Osteoblast (primary cell): Measurements from ENCODE around the gene POGZ. TPM values are rescaled to one million over a fixed set of nuclear protein-coding genes. Genes with fewer than 3 reads are reported as not detected.
"Not testable (repeated sequence)": the region's sequence is repeated elsewhere in the genome, so short reads cannot be mapped to it uniquely, and the experiment has no call there.

Source experiments
- DNase-seq: peaks from one replicate; pipeline ENCODE4 v3.0.0; 2011; ENCODE audit warnings: low spot score, mixed read lengths; ENCODE audit not compliant: insufficient read length; ENCODE audit errors: missing footprints
- H2AFZ ChIP-seq: 2 replicates; pipeline ENCODE4 v1.6.0; 2011; ENCODE audit warnings: mild to moderate bottlenecking, low read length
- H3K27ac ChIP-seq: 2 replicates; pipeline ENCODE4 v1.5.1; 2011; ENCODE audit warnings: mild to moderate bottlenecking, low read depth, low read length, moderate library complexity
- H3K27me3 ChIP-seq: 2 replicates; pipeline ENCODE4 v1.6.0; 2012; ENCODE audit warnings: mild to moderate bottlenecking, control low read depth, inconsistent platforms, low read length, moderate library complexity; ENCODE audit not compliant: insufficient read depth
- H3K36me3 ChIP-seq: 2 replicates; pipeline ENCODE4 v1.5.1; 2011; ENCODE audit warnings: mild to moderate bottlenecking, low read length, control low read depth, moderate library complexity; ENCODE audit not compliant: insufficient read depth
- H3K4me1 ChIP-seq: 2 replicates; pipeline ENCODE4 v1.5.1; 2011; ENCODE audit warnings: mild to moderate bottlenecking, low read length, control low read depth, moderate library complexity; ENCODE audit not compliant: insufficient read depth
- H3K4me2 ChIP-seq: 2 replicates; pipeline ENCODE4 v1.6.0; 2011; ENCODE audit warnings: mild to moderate bottlenecking, low read length; ENCODE audit not compliant: insufficient read depth
- H3K4me3 ChIP-seq: fragments of 200-600 bp; sonication (generic); 3 replicates; pipeline ENCODE4 v1.5.1; 2012; ENCODE audit warnings: mild to moderate bottlenecking, low read length, inconsistent platforms; ENCODE audit not compliant: insufficient read depth
- H3K79me2 ChIP-seq: 2 replicates; pipeline ENCODE4 v1.6.0; 2012; ENCODE audit warnings: mild to moderate bottlenecking, low read length, control low read depth, inconsistent platforms; ENCODE audit not compliant: insufficient read depth
- H3K9me3 ChIP-seq: 2 replicates; pipeline ENCODE4 v1.5.1; 2011; ENCODE audit warnings: low read depth, low read length, control low read depth
- H4K20me1 ChIP-seq: 2 replicates; pipeline ENCODE4 v1.6.0; 2012; ENCODE audit warnings: mild to moderate bottlenecking, low read length, control low read depth; ENCODE audit not compliant: insufficient read depth
- total RNA-seq: library from RNA; depleted of rRNA; stranded (reverse); fragments of >200 nt; gene quantifications from 2 replicates; pipeline ENCODE4 v1.2.3, GENCODE V29; 2012
- TF ChIP-seq, protein P1 (sequence below): IDR thresholded peaks from 2 replicates; pipeline ENCODE4 v1.5.1; 2011; ENCODE audit warnings: mild to moderate bottlenecking, low read depth, low read length, moderate library complexity; ENCODE audit errors: extremely low read depth

Gene POGZ
- total RNA-seq, 1 donor, result 26.8 TPM

GRCh38 chr1:151444783-151445177, 14.5 kb downstream of the POGZ start:
- TF ChIP-seq, protein P1, sequence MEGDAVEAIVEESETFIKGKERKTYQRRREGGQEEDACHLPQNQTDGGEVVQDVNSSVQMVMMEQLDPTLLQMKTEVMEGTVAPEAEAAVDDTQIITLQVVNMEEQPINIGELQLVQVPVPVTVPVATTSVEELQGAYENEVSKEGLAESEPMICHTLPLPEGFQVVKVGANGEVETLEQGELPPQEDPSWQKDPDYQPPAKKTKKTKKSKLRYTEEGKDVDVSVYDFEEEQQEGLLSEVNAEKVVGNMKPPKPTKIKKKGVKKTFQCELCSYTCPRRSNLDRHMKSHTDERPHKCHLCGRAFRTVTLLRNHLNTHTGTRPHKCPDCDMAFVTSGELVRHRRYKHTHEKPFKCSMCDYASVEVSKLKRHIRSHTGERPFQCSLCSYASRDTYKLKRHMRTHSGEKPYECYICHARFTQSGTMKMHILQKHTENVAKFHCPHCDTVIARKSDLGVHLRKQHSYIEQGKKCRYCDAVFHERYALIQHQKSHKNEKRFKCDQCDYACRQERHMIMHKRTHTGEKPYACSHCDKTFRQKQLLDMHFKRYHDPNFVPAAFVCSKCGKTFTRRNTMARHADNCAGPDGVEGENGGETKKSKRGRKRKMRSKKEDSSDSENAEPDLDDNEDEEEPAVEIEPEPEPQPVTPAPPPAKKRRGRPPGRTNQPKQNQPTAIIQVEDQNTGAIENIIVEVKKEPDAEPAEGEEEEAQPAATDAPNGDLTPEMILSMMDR, result no peak
- Histone ChIP-seq H2AFZ (no peak overlapping the region), H3K27me3 (no peaks in the 10 kb centered on the region), H3K9me3 (no peaks in the 10 kb centered on the region), H3K79me2 (peaks cover 96% of the 10 kb centered on the region), H3K4me1 (peaks cover 14% of the 10 kb centered on the region), H3K4me3 (no peak overlapping the region), H3K27ac (peak overlapping the region; percentile 25), H3K4me2 (peak overlapping the region; percentile 51), H3K36me3 (peaks cover 20% of the 10 kb centered on the region), H4K20me1 (peaks cover 43% of the 10 kb centered on the region)
- DNase-seq, result no peak

DNA sequence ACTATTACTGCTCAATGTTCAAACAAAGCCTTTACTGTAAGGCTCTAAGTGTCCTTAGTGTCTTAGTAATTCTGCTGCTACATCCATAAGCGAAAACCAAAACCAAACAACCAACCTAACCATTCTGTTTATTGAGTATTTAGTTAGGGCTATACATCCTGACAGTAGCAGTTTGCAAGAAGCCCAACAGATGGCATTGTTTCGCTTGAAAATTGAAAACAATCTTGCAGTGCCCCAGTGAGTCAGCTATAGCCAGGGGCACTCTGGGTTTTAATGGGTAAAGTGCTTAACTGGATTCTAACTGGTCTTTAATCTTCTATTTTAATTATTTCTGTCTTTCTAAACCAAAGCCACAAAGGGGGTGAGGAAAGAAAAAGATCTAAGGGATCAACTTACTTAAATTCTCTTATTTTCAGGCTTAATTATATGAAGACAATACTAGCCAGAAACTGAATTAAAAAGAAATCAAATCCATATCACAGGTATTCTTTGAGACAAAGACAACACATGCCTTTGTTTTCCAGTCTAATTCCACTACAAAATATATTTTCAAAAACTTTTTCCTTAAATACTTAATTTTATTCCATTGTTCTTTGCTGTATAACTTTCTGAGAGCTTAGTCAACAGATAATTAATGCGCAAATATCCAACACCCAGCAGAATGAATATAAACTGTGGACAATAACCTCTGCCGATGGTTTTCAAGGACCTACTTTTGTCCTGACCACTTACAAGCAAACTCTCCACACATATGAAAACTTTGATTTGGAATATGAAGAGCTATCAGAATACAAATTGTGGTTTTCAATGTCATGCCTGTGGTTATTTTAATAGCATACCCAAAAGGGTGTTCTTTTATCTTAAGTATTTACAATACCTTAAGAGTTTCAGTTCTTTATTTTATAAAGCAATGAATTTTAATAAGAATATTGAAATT, 15.2 kb downstream of the POGZ start:
- peak overlapping the region; percentile 51 for H3K4me2 ChIP-seq

DNA sequence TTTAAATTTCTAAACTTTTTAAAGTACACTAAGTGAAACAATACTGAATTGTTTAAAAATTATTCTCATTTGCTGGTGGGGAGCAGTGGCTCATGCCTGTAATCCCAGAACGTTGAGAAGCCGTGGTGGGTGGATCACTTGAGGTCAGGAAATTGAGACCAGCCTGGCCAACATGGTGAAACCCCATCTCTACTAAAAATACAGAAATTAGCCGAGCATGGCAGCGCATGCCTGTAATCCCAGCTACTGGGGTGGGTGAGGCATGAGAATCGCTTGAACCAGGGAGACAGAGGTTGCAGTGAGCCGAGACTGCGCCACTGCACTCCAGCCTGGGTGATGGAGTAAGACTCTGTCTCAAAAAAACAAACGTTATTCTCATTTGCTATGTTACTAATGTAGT, 21.9 kb downstream of the POGZ start:
- H3K79me2 ChIP-seq, result peaks cover 95% of the 10 kb centered on the region
- H3K9me3 ChIP-seq, H3K27me3 ChIP-seq, H3K27ac ChIP-seq, H3K4me3 ChIP-seq, H3K4me2 ChIP-seq, DNase-seq: not testable (repeated sequence)
- peaks cover 15% of the 10 kb centered on the region for H3K36me3 ChIP-seq
- H3K4me1 ChIP-seq, result peaks cover 10% of the 10 kb centered on the region
- H4K20me1 ChIP-seq, result peaks cover 34% of the 10 kb centered on the region
- peak overlapping the region; percentile 6 for H2AFZ ChIP-seq

More for the DNA sequence above, 15.2 kb downstream of the POGZ start:
- H3K4me1 ChIP-seq, result peaks cover 14% of the 10 kb centered on the region
- H2AFZ ChIP-seq, result no peak overlapping the region
- peak overlapping the region; percentile 25 for H3K27ac ChIP-seq
- peak; percentile 94 for DNase-seq
- TF ChIP-seq, protein P1, result peak; percentile 82
- peaks cover 42% of the 10 kb centered on the region for H4K20me1 ChIP-seq
- peaks cover 96% of the 10 kb centered on the region for H3K79me2 ChIP-seq
- H3K4me3 ChIP-seq, result no peak overlapping the region
- peaks cover 20% of the 10 kb centered on the region for H3K36me3 ChIP-seq
- no peaks in the 10 kb centered on the region for H3K9me3 ChIP-seq
- no peaks in the 10 kb centered on the region for H3K27me3 ChIP-seq

- Histone ChIP-seq H2AFZ (no peak overlapping the region), H3K27me3 (no peaks in the 10 kb centered on the region), H3K4me1 (peaks cover 10% of the 10 kb centered on the region), H3K36me3 (peaks cover 15% of the 10 kb centered on the region), H3K79me2 (peaks cover 95% of the 10 kb centered on the region), H3K27ac (no peak overlapping the region), H3K4me3 (no peak overlapping the region), H3K9me3 (no peaks in the 10 kb centered on the region), H4K20me1 (peaks cover 35% of the 10 kb centered on the region), H3K4me2 (no peak overlapping the region)
- TF ChIP-seq, protein P1, result no peak
- DNase-seq, result no peak
Measured at GRCh38 chr1:151436985-151437384, 22.3 kb downstream of the POGZ start.
